ENCODE results near the gene PCSK6.

GRCh38 chr15:101534376-101534970, 45.0 kb upstream of the PCSK6 start:
- TF ChIP-seq EZH2phosphoT487 (IDR thresholded peaks at IDR 0.05; ENCODE audit: borderline replicate concordance, low read length) (no peak), CTCF (IDR thresholded peaks at IDR 0.05; ENCODE audit: low read depth, low read length, poor library complexity, severe bottlenecking) (no peak)
